GM08714 (cell line): ENCODE results near the gene GPER1.
"Not testable (repeated sequence)": the region's sequence is repeated elsewhere in the genome, so short reads cannot be mapped to it uniquely, and the experiment has no call there.

Experiments
- H3K4me3 ChIP-seq: fragments of 200-500 bp; sonication (Bioruptor generic); 2 replicates; pipeline ENCODE4 v1.5.1; 2014; ENCODE audit warnings: mild to moderate bottlenecking, low read length, inconsistent platforms
- ZNF274 ChIP-seq: IDR thresholded peaks from 2 replicates; pipeline ENCODE4 v1.6.1; 2012; ENCODE audit warnings: mild to moderate bottlenecking, low read depth, low read length

The GPER1 gene

DNA sequence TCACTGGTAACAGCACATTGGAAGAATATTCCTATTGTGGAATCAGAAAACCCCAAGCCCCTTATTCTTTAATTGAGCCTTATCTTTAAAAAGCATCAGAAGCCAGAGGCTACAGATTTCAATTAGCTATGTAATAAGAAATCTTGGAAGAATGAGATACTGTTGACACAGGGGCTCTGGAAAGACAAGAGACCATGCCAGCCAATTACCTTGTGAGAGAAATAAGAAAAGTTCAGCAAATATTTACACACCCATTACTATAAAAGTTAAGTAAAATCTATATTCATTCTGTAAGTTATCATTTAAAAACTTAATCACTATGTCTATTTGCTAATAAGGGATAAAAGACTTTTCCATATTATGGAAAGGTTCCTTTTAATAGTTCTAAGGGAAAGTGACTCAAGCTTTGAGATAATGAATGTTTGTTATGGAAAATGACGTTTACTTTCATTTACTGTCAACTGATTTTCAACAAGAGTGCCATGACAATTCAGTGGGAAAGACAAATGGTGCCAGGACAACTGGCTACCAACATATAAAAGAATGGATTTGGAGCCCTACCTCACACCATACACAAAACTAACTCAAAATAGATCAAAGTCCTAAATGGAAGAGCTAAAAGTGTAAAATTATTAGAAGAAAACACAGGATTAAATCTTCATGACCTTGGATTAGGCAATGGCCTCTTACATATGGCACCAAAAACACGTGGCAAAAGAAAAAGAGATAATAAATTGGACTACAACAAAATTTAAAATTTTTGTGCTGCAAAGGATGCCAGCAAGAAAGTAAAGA is 43.8 kb downstream of the GPER1 start:
- TF ChIP-seq ZNF274, result no peak
- H3K4me3 ChIP-seq, result no peak overlapping the region

DNA sequence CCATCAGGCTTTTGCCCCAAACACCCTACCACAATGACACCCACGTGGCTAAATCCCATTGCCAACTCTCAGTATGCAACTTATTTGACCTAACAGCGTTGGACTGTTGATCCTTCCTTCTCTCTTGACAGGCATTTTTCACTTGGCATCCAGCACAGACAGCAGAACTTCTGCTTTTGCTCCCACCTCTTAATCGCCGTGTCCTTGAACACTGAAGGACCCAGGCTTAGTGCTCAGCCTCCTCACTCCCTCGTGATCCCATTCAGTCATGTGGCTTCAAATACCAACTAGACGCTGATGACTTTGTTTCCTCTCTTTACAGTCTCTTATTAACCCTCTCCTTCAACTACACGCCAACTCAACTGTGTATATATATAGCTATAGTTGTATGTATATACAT is 47.0 kb downstream of the GPER1 start:
- TF ChIP-seq ZNF274, result no peak

DNA sequence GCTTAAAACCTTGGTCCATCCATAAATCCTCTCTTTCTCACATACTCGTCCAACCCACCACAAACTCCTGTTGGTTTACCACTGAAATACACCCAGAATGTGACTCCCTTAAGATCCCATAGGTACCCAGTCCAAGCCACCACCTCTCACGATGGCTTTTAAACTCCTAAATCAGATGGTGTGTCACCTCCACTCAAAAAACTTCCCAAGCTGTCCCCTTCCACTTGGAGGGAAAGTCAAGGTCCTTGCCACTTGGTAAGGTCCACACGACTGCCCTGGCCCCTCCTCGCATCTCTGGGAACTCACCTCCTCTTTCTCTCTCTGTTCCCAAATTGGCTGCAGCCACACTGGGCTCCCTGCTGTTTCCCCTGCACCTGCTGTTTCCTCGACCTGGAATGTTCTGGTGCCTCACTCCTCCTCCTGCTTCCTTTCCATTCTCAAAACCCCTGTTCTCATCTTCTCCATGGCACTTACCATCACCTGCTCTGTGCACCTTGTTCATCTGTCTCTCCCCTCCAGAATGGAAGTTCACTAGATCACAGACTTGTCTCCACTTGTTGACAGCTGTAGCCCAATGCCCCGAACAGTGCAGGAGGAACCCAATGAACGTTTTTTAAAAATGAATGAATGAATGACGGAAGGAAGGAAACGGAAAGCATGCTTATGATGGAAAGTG is 49.1 kb downstream of the GPER1 start:
- peak overlapping the region; percentile 86 for H3K4me3 ChIP-seq
- TF ChIP-seq ZNF274, result no peak

More for the DNA sequence above, 47.0 kb downstream of the GPER1 start:
- H3K4me3 ChIP-seq, result no peak overlapping the region

DNA sequence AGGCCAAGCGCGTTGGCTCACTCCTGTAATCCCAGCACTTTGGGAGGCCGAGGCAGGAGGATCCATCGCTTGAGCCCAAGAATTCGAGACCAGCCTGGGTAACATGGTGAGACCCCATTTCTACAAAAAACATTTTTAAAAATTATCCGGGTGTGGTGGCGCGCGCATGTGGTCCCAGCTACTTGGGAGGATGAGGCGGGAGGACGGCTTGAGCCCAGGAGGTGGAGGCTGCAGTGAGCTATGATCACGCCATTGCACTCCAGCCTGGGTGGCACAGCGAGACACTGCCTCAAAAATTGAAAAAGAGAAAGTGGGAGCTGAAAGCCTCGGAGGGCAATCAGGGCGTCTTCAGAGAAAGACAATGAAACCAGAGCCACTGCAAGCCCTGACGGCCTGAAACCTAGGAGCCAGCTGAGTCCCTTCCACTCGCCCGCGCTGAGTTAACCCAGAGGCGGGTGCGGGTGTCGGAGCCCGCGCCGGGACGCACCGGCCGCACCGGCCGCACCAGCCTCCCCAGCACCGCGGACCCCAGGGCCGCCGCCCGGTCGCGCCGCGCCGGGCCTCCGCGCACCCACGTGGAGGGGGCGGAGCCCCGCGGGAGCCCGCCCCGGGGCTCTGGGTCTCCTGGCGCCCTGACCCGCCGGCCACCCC is 49.7 kb downstream of the GPER1 start:
- H3K4me3 ChIP-seq, result peak overlapping the region; percentile 86
- no peak for TF ChIP-seq ZNF274

DNA sequence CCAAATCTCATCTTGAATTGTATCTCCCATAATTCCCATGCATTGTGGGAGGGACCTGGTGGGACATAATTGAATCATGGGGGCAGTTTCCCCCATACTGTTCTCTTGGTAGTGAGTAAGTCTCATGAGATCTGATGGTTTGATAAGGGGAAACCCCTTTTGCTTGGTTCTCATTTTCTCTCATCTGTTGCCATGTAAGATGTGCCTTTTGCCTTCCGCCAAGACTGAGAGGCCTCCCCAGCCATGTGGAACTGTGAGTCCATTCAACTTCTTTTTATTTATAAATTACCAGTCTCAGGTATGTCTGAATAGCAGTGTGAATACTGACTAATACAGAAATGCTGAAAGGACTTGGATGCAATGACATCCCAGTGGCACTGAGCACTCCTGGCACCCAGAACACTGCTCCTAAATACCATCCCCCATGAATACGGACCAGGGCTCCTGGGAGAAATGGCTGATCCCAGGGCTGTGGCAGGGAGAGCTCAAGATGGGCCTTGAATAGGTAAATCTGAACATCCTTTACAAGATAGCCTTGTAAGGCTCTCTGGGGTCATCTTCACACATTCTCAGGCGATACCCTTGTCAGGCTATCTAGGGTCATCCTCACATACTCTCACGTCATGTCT is 52.7 kb downstream of the GPER1 start:
- no peak for TF ChIP-seq ZNF274
- no peak overlapping the region for H3K4me3 ChIP-seq

DNA sequence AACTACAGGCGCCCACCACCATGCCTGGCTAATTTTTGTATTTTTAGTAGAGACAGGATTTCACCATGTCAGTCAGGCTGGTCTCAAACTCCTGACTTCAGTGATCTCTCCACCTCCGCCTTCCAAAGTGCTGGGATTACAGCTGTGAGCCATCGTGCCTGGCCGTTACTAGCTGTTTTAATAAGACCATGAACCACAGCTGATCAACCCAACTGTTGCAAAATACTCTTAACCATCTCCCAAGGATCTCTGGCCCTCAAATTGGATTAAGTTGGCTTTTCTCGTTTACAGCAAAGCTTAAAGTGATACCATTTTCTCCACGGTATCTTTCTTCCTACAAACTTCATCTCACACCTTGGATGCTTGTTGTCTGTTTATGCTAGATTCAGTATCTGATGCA is 53.7 kb downstream of the GPER1 start:
- H3K4me3 ChIP-seq, result no peak overlapping the region
- TF ChIP-seq ZNF274, result no peak

DNA sequence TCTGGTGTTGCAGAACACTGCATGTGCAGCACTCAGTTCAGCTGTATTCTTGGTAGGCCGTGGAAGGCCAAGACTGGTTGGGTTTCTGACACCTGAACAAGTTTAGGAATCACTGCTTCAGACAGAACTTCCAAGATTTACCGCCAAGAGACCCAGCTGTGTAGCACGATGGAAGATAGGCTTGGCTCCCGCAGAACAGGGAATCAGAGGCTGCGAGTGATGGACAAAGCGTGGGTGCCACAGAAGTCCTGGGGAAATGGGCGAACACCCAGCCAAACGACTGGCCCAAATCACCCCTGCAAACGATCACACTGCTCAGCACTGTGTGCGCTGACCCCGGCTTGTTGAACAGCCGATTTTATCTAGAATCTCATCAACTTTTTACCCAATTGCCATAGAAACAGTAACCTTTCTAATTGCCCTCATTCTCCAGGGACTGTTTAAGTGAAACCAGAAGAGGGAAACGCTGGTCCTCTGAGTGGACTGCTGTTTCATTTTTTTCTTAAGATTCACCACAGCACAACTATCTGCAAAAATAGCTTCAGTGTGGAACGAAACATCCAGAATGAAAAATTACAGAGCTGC is 54.2 kb downstream of the GPER1 start:
- no peak overlapping the region for H3K4me3 ChIP-seq

DNA sequence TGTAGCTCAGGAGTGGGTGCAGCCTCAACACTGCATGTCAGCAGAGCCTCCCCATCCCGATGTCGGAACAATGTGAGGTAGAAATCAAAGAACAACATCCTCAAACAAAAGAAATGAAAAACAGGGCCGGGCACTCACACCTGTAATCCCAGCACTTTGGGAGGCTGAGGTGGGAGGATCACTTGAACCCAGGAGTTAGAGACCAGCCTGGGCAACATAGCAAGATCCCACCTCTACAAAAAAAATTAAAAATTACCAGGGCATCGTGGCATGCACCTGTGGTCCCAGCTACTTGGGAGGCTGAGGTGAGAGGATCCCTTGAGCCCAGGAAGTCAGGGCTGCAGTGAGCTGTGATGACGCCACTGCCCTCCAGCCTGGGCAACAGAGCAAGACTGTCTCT is 55.1 kb downstream of the GPER1 start:
- H3K4me3 ChIP-seq, result not testable (repeated sequence)

More for the DNA sequence above, 54.2 kb downstream of the GPER1 start:
- no peak for TF ChIP-seq ZNF274
